PC-3 (cell line): Measurements from ENCODE around the gene SLC12A5. TPM values are rescaled to one million over a fixed set of nuclear protein-coding genes. Genes with fewer than 3 reads are reported as not detected.
A peak's percentile ranks its signal among the peaks of the same experiment; 100 is the strongest.

Source experiments
- ATAC-seq: fragments of 200-7000 bp; cut with Tn5 transposase; 2 replicates; pipeline ENCODE4 v1.9.1; 2020; ENCODE audit warnings: mild to moderate bottlenecking, moderate library complexity
- BruUV-seq: library from RNA; stranded (reverse); fragments of 400-500 nt; replicated peaks from 2 replicates; lab custom pipeline; 2021; lab: Mats Ljungman, UMichigan
- CTCF ChIA-PET: fragments of 300-600 bp; sonication (Branson Sonifier 250); formaldehyde crosslinking; loops from one replicate; lab custom pipeline; 2022; ENCODE audit warnings: antibody characterized with exemption; lab: Charles Lee
- POLR2A ChIA-PET: fragments of 300-600 bp; sonication (Branson Sonifier 250); formaldehyde crosslinking; loops from one replicate; lab custom pipeline; 2022; ENCODE audit warnings: antibody characterized with exemption; ENCODE audit not compliant: unreplicated experiment; lab: Charles Lee
- DNase-seq: peaks from one replicate; pipeline ENCODE4 v3.0.0-alpha.2; 2015
- H2AFZ ChIP-seq: fragments of 300-600 bp; sonication (generic); 2 replicates; pipeline ENCODE4 v1.6.0; 2016; ENCODE audit warnings: antibody characterized with exemption, low read length
- H3F3A ChIP-seq: fragments of 300-600 bp; sonication (generic); one replicate; pipeline ENCODE4 v1.6.0; 2017; ENCODE audit warnings: antibody characterized with exemption, low read length, control low read depth, mild to moderate bottlenecking; ENCODE audit not compliant: unreplicated experiment
- H3K27ac ChIP-seq: fragments of 300-600 bp; sonication (generic); 2 replicates; pipeline ENCODE4 v1.5.1; 2016; ENCODE audit warnings: mild to moderate bottlenecking, low read length
- H3K27me3 ChIP-seq: fragments of 300-600 bp; sonication (generic); 2 replicates; pipeline ENCODE4 v1.6.1; 2016; ENCODE audit warnings: low read length, mixed read lengths
- H3K36me3 ChIP-seq: fragments of 300-600 bp; sonication (generic); 2 replicates; pipeline ENCODE4 v1.6.1; 2016; ENCODE audit warnings: low read depth, mixed run types, low read length, mixed read lengths
- H3K4me1 ChIP-seq: fragments of 300-600 bp; sonication (generic); 2 replicates; pipeline ENCODE4 v1.5.1; 2016; ENCODE audit warnings: low read length; ENCODE audit not compliant: insufficient read depth
- H3K4me2 ChIP-seq: fragments of 300-600 bp; sonication (generic); 2 replicates; pipeline ENCODE4 v1.6.0; 2016; ENCODE audit warnings: low read length
- H3K4me3 ChIP-seq: fragments of 300-600 bp; sonication (generic); 2 replicates; pipeline ENCODE4 v1.5.1; 2016; ENCODE audit warnings: mild to moderate bottlenecking, low read length, mixed read lengths
- H3K79me2 ChIP-seq: fragments of 300-600 bp; sonication (generic); 2 replicates; pipeline ENCODE4 v1.6.1; 2017; ENCODE audit warnings: low read length, mixed read lengths
- H3K9ac ChIP-seq: fragments of 300-600 bp; sonication (generic); 2 replicates; pipeline ENCODE4 v1.6.0; 2016; ENCODE audit warnings: mild to moderate bottlenecking, low read length
- H3K9me2 ChIP-seq: fragments of 300-600 bp; sonication (generic); replicated peaks from 2 replicates; pipeline ENCODE4 v1.6.1; 2016; ENCODE audit warnings: mixed run types, low read length, mixed read lengths
- H3K9me3 ChIP-seq: fragments of 300-600 bp; sonication (generic); 2 replicates; pipeline ENCODE4 v1.6.1; 2016; ENCODE audit warnings: low read length, mixed read lengths
- H4K20me1 ChIP-seq: fragments of 300-600 bp; sonication (generic); 2 replicates; pipeline ENCODE4 v1.6.1; 2016; ENCODE audit warnings: low read length, mixed read lengths
- CTCF ChIP-seq: fragments of 300-600 bp; sonication (generic); conservative IDR thresholded peaks from 2 replicates; pipeline ENCODE4 v1.5.1; 2017; ENCODE audit warnings: antibody characterized with exemption, low read depth, mild to moderate bottlenecking, low read length
- EZH2 ChIP-seq: fragments of 300-600 bp; sonication (generic); IDR thresholded peaks from one replicate; pipeline ENCODE4 v1.6.1; 2017; ENCODE audit warnings: antibody characterized with exemption, mild to moderate bottlenecking, low read length; ENCODE audit not compliant: unreplicated experiment
- EZH2phosphoT487 ChIP-seq: fragments of 300-600 bp; sonication (generic); IDR thresholded peaks from 2 replicates; pipeline ENCODE4 v1.6.1; 2018; ENCODE audit warnings: mild to moderate bottlenecking, antibody characterized with exemption, low read length, borderline replicate concordance
- intact Hi-C: fragments of 100-400 bp; cut with micrococcal nuclease; formaldehyde crosslinking; loops from 2 replicates; pipeline ENCODE4 v1.9.0; 2023
- total RNA-seq: library from RNA; depleted of rRNA; stranded (reverse); fragments of >200 nt; gene quantifications from 2 replicates; pipeline ENCODE4 v1.2.3, GENCODE V29; 2014

Gene SLC12A5
- total RNA-seq, 1 experiment from 2014 or later: 2.4 TPM

GRCh38 chr20:45991616-45992015, 37.4 kb upstream of the SLC12A5 start:
- DNase-seq: no peak
- H3K36me3 ChIP-seq: no peaks in the 10 kb centered on the region
- no TSS peak for BruUV-seq
- no peaks in the 10 kb centered on the region for H3K27me3 ChIP-seq
- POLR2A ChIA-PET: no interaction called here
- no peaks in the 10 kb centered on the region for H3K9me2 ChIP-seq
- no peak overlapping the region for H3K4me3 ChIP-seq
- H3K79me2 ChIP-seq: no peaks in the 10 kb centered on the region
- intact Hi-C loops: no loop called here
- no peak overlapping the region for H3K27ac ChIP-seq
- H2AFZ ChIP-seq: no peak overlapping the region
- no peak for ATAC-seq
- H3K9me3 ChIP-seq: no peaks in the 10 kb centered on the region
- no peak for TF ChIP-seq EZH2phosphoT487
- TF ChIP-seq EZH2: no peak
- no peak for TF ChIP-seq CTCF
- H3K4me1 ChIP-seq: peaks cover 33% of the 10 kb centered on the region
- H3F3A ChIP-seq: no peaks in the 10 kb centered on the region
- CTCF ChIA-PET: interaction anchor here (0.7 kb wide), 1 partner anchor 21 kb away, joined by 6 read pairs; no protein-coding TSS in a partner anchor
- H3K9ac ChIP-seq: no peak overlapping the region
- no peaks in the 10 kb centered on the region for H4K20me1 ChIP-seq
- H3K4me2 ChIP-seq: no peak overlapping the region

- CTCF ChIA-PET: no interaction called here
Measured at GRCh38 chr20:45993197-45993951, 35.6 kb upstream of the SLC12A5 start.

More at GRCh38 chr20:45993197-45993951, 35.6 kb upstream of the SLC12A5 start:
- DNase-seq (peak; percentile 99), ATAC-seq (peak; percentile 96)
- Histone ChIP-seq H3K27ac (peak overlapping the region; percentile 84), H3K4me1 (peaks cover 33% of the 10 kb centered on the region), H3K9me2 (no peaks in the 10 kb centered on the region), H2AFZ (0 out of 2 replicates have a peak overlapping the region, but pooled peaks have one; percentile 19), H3K9ac (peak overlapping the region; percentile 20; the same call in 1 of the 2 replicates), H3K9me3 (no peaks in the 10 kb centered on the region), H3K27me3 (no peaks in the 10 kb centered on the region), H3F3A (no peaks in the 10 kb centered on the region), H4K20me1 (no peaks in the 10 kb centered on the region), H3K4me2 (peak overlapping the region; percentile 64), H3K36me3 (no peaks in the 10 kb centered on the region), H3K4me3 (no peak overlapping the region), H3K79me2 (no peaks in the 10 kb centered on the region)
- intact Hi-C loops: no loop called here
- no TSS peak for BruUV-seq
- POLR2A ChIA-PET: no interaction called here
- TF ChIP-seq CTCF (no peak), EZH2 (no peak), EZH2phosphoT487 (no peak)
